ENCODE data around the gene CYB561.

GRCh38 chr17:63480826-63481487 is 34.9 kb upstream of the CYB561 start:
- TF ChIP-seq POLR2A (IDR thresholded peaks at IDR 0.05; ENCODE audit: low read depth, low read length) (no peak), POLR2AphosphoS5 (IDR thresholded peaks at IDR 0.05; ENCODE audit: low read depth, low read length) (no peak)

Data from GM12892 (cell line).